Activated CD8-positive, alpha-beta memory T cell treated with anti-CD3 and anti-CD28 coated beads, Interleukin-2, amount 50 U/mL, for 1 hour (primary cell): ENCODE results near the gene UBE3B.

Experiments
- DNase-seq: peaks from one replicate; pipeline ENCODE4 v3.0.0-alpha.2; 2020; ENCODE audit errors: extremely low read depth

Gene UBE3B

GRCh38 chr12:109448707-109449390, 28.6 kb upstream of the UBE3B start:
- no peak for DNase-seq

- DNase-seq, result no peak
Measured at GRCh38 chr12:109449845-109450532, 27.4 kb upstream of the UBE3B start.

- DNase-seq, result no peak
Measured at GRCh38 chr12:109450980-109451379, 26.5 kb upstream of the UBE3B start.

- no peak for DNase-seq
Measured at GRCh38 chr12:109451400-109451799, 26.0 kb upstream of the UBE3B start.

GRCh38 chr12:109452489-109452888, 24.9 kb upstream of the UBE3B start:
- DNase-seq, result no peak

- DNase-seq, result no peak
Measured at GRCh38 chr12:109455706-109456105, 21.7 kb upstream of the UBE3B start.

- DNase-seq, result no peak
Measured at GRCh38 chr12:109458086-109458485, 19.3 kb upstream of the UBE3B start.

- no peak for DNase-seq
Measured at GRCh38 chr12:109458771-109459208, 18.6 kb upstream of the UBE3B start.

GRCh38 chr12:109459247-109459646, 18.2 kb upstream of the UBE3B start:
- DNase-seq, result no peak

- DNase-seq, result no peak
Measured at GRCh38 chr12:109460538-109460937, 16.9 kb upstream of the UBE3B start.

- no peak for DNase-seq
Measured at GRCh38 chr12:109461049-109461845, 16.2 kb upstream of the UBE3B start.

- no peak for DNase-seq
Measured at GRCh38 chr12:109461846-109462756, 15.3 kb upstream of the UBE3B start.

GRCh38 chr12:109462868-109463692, 14.4 kb upstream of the UBE3B start:
- DNase-seq, result no peak

GRCh38 chr12:109463756-109464155, 13.7 kb upstream of the UBE3B start:
- DNase-seq, result no peak

- no peak for DNase-seq
Measured at GRCh38 chr12:109464642-109465351, 12.6 kb upstream of the UBE3B start.

GRCh38 chr12:109466305-109466704, 11.1 kb upstream of the UBE3B start:
- DNase-seq, result no peak

- no peak for DNase-seq
Measured at GRCh38 chr12:109466821-109467220, 10.6 kb upstream of the UBE3B start.

GRCh38 chr12:109467978-109468676, 9.3 kb upstream of the UBE3B start:
- no peak for DNase-seq

- no peak for DNase-seq
Measured at GRCh38 chr12:109469517-109469916, 7.9 kb upstream of the UBE3B start.
